Trophoblast cell (in vitro differentiated cells and primary cell): ENCODE results near the gene P3H3.

Experiments
- DNase-seq, 2 donors: peaks; one replicate each; pipeline ENCODE4 v3.0.0-alpha.2; 2016
- H2AFZ ChIP-seq: 2 replicates; pipeline ENCODE4 v1.6.1; 2013; ENCODE audit warnings: low read length, moderate library complexity, mild to moderate bottlenecking; ENCODE audit not compliant: insufficient read depth, poor library complexity
- H2AK5ac ChIP-seq: 2 replicates; pipeline ENCODE4 v1.6.1; 2013; ENCODE audit warnings: mild to moderate bottlenecking, low read length
- H2BK120ac ChIP-seq: 2 replicates; pipeline ENCODE4 v1.6.1; 2013; ENCODE audit warnings: low read length, mild to moderate bottlenecking, moderate library complexity; ENCODE audit not compliant: insufficient read depth, poor library complexity
- H2BK12ac ChIP-seq: 2 replicates; pipeline ENCODE4 v1.6.1; 2013; ENCODE audit warnings: mild to moderate bottlenecking, low read length, moderate library complexity
- H2BK5ac ChIP-seq: 2 replicates; pipeline ENCODE4 v1.6.1; 2013; ENCODE audit warnings: low read length, low read depth, moderate library complexity, mild to moderate bottlenecking; ENCODE audit not compliant: poor library complexity
- H3K14ac ChIP-seq: 2 replicates; pipeline ENCODE4 v1.6.1; 2013; ENCODE audit warnings: mild to moderate bottlenecking, low read length
- H3K18ac ChIP-seq: 2 replicates; pipeline ENCODE4 v1.6.1; 2013; ENCODE audit warnings: mild to moderate bottlenecking, low read length
- H3K23ac ChIP-seq: 2 replicates; pipeline ENCODE4 v1.6.1; 2013; ENCODE audit warnings: low read length
- H3K27ac ChIP-seq: 2 replicates; pipeline ENCODE4 v1.5.1; 2013; ENCODE audit warnings: low read depth, mild to moderate bottlenecking, inconsistent platforms, low read length, moderate library complexity
- H3K27me3 ChIP-seq: 2 replicates; pipeline ENCODE4 v1.6.1; 2013; ENCODE audit warnings: inconsistent platforms, mild to moderate bottlenecking, low read length, moderate library complexity; ENCODE audit not compliant: insufficient read depth
- H3K36me3 ChIP-seq, 2 experiments: 1 replicate in 1 of 2; 2 replicates in 1 of 2; pipeline ENCODE4 v1.6.1; 2013; ENCODE audit warnings: low read length in 2 of 2, mild to moderate bottlenecking in 2 of 2, moderate library complexity in 1 of 2; ENCODE audit not compliant: insufficient read depth in 2 of 2, control insufficient read depth in 1 of 2
- H3K4ac ChIP-seq: 2 replicates; pipeline ENCODE4 v1.6.1; 2013; ENCODE audit warnings: low read depth, mild to moderate bottlenecking, low read length, moderate library complexity
- H3K4me1 ChIP-seq, 2 experiments: 1 replicate in 1 of 2; 2 replicates in 1 of 2; pipeline ENCODE4 v1.6.1; 2013; ENCODE audit warnings: low read length in 2 of 2, mild to moderate bottlenecking in 2 of 2, moderate library complexity in 1 of 2; ENCODE audit not compliant: insufficient read depth in 2 of 2, control insufficient read depth in 1 of 2
- H3K4me2 ChIP-seq: 2 replicates; pipeline ENCODE4 v1.6.1; 2013; ENCODE audit warnings: inconsistent platforms, mild to moderate bottlenecking, low read length, moderate library complexity
- H3K4me3 ChIP-seq: 2 replicates; pipeline ENCODE4 v1.5.1; 2013; ENCODE audit warnings: mild to moderate bottlenecking, low read depth, low read length, inconsistent platforms
- H3K79me1 ChIP-seq: one replicate; pipeline ENCODE4 v1.6.1; 2013; ENCODE audit warnings: low read length
- H3K79me2 ChIP-seq: 2 replicates; pipeline ENCODE4 v1.6.1; 2013; ENCODE audit warnings: low read length, mild to moderate bottlenecking; ENCODE audit not compliant: control insufficient read depth, insufficient read depth, poor library complexity
- H3K9ac ChIP-seq: 2 replicates; pipeline ENCODE4 v1.6.1; 2013; ENCODE audit warnings: mild to moderate bottlenecking, low read length
- H3K9me3 ChIP-seq: 2 replicates; pipeline ENCODE4 v1.6.1; 2013; ENCODE audit warnings: low read depth, mild to moderate bottlenecking, control low read depth, inconsistent platforms, low read length; ENCODE audit not compliant: insufficient read depth
- H4K12ac ChIP-seq: 2 replicates; pipeline ENCODE4 v1.6.1; 2013; ENCODE audit warnings: low read depth, mild to moderate bottlenecking, low read length, moderate library complexity
- H4K8ac ChIP-seq: 2 replicates; pipeline ENCODE4 v1.6.1; 2013; ENCODE audit warnings: low read depth, mild to moderate bottlenecking, low read length, moderate library complexity
- H4K91ac ChIP-seq: one replicate; pipeline ENCODE4 v1.6.1; 2013; ENCODE audit warnings: low read depth, mild to moderate bottlenecking, low read length, moderate library complexity
- WGBS: extraction: QIAGEN DNeasy Blood & Tissue Kit; methylation state at CpG from one replicate; pipeline ENCODE4 v1.1.7; 2013; ENCODE audit warnings: missing lambda C conversion rate; ENCODE audit not compliant: insufficient read length, insufficient coverage; ENCODE audit errors: extremely low coverage; 5-methylcytosine and 5-hydroxymethylcytosine counted together

The P3H3 gene

GRCh38 chr12:6836851-6837250 is 8.6 kb downstream of the P3H3 start:
- peaks cover 46 to 47% of the 10 kb centered on the region in 2 experiments for H3K36me3 ChIP-seq
- no peak overlapping the region for H4K91ac ChIP-seq
- no peaks in the 10 kb centered on the region for H3K79me2 ChIP-seq
- no peak overlapping the region for H2AK5ac ChIP-seq
- H3K18ac ChIP-seq = no peak overlapping the region
- no peak overlapping the region for H2AFZ ChIP-seq
- H3K9me3 ChIP-seq = no peaks in the 10 kb centered on the region
- no peak overlapping the region for H2BK12ac ChIP-seq
- no peaks in the 10 kb centered on the region for H3K27me3 ChIP-seq
- no peak overlapping the region for H2BK120ac ChIP-seq
- no peak overlapping the region for H3K4me2 ChIP-seq
- H3K9ac ChIP-seq = no peak overlapping the region
- no peak overlapping the region for H3K4ac ChIP-seq
- no peak overlapping the region for H2BK5ac ChIP-seq
- no peaks in the 10 kb centered on the region for H3K79me1 ChIP-seq
- H4K8ac ChIP-seq = no peak overlapping the region
- H3K27ac ChIP-seq = no peak overlapping the region
- no CpG with 5 or more reads among the region's 16 CpGs for WGBS
- H4K12ac ChIP-seq = no peak overlapping the region
- no peak for DNase-seq
- no peak overlapping the region for H3K4me3 ChIP-seq
- no peak overlapping the region for H3K23ac ChIP-seq
- no peak overlapping the region for H3K14ac ChIP-seq
- H3K4me1 ChIP-seq = no peaks in the 10 kb centered on the region

DNA sequence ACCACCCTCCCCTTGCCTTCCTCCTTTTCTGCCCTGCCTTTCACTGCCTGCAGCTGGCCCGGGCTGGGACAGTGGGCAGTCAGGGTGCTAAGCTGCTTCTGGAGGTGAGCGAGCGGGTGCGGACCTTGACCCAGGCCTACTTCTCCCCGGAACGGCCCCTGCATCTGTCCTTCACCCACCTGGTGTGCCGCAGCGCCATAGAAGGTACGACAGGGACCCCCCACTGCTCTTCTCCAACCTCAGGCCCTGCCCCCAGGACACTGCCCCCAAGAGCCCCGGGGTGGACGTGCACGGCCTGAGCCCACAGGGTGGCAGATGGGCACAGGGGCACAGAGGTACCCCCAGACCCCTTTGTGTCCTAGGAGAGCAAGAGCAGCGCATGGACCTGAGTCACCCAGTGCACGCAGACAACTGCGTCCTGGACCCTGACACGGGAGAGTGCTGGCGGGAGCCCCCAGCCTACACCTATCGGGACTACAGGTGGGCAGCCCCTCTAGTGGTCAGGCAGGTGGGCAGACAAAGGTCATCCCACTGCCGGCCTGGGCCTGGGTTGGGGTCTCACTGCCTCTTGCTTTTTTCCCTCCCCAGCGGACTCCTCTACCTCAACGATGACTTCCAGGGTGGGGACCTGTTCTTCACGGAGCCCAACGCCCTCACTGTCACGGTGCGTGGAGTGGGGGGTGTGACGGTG is 9.3 kb downstream of the P3H3 start:
- Histone ChIP-seq H2AK5ac (no peak overlapping the region), H2BK120ac (no peak overlapping the region), H4K8ac (no peak overlapping the region), H3K36me3 (peaks cover 43% of the 10 kb centered on the region in 2 experiments), H4K91ac (no peak overlapping the region), H3K79me1 (no peaks in the 10 kb centered on the region), H2BK12ac (no peak overlapping the region), H3K4ac (no peak overlapping the region), H3K14ac (no peak overlapping the region), H2AFZ (no peak overlapping the region), H3K4me1 (no peaks in the 10 kb centered on the region), H3K79me2 (no peaks in the 10 kb centered on the region), H3K23ac (no peak overlapping the region), H3K27me3 (no peaks in the 10 kb centered on the region), H3K4me2 (no peak overlapping the region), H4K12ac (no peak overlapping the region), H2BK5ac (no peak overlapping the region), H3K9me3 (no peaks in the 10 kb centered on the region), H3K27ac (no peak overlapping the region), H3K4me3 (no peak overlapping the region), H3K9ac (no peak overlapping the region), H3K18ac (no peak overlapping the region)
- WGBS = no CpG with 5 or more reads among the region's 26 CpGs
- DNase-seq = no peak

DNA sequence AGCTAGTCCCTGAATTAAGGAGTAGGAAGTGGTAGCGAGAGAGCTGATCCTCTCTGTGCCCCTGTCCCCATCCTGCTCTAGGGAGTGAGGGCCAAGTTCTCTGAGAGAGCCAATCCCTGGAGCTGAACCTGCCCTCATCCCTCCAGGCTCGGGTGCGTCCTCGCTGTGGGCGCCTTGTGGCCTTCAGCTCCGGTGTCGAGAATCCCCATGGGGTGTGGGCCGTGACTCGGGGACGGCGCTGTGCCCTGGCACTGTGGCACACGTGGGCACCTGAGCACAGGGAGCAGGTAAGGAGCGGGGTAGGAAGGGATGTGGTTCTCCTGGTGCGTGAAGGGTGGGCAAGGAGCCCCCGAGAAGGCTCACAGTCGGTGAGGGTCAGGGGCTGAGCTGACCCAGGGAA is 10.6 kb downstream of the P3H3 start:
- Histone ChIP-seq H3K23ac (no peak overlapping the region), H2BK5ac (no peak overlapping the region), H3K14ac (no peak overlapping the region), H2AFZ (no peak overlapping the region), H3K4ac (no peak overlapping the region), H3K36me3 (peaks cover 37 to 46% of the 10 kb centered on the region in 2 experiments), H3K9me3 (no peaks in the 10 kb centered on the region), H3K79me2 (no peaks in the 10 kb centered on the region), H4K91ac (no peak overlapping the region), H4K8ac (no peak overlapping the region), H3K4me2 (no peak overlapping the region), H4K12ac (no peak overlapping the region), H3K27me3 (no peaks in the 10 kb centered on the region), H3K27ac (no peak overlapping the region), H2BK120ac (no peak overlapping the region), H2AK5ac (no peak overlapping the region), H3K9ac (no peak overlapping the region), H3K18ac (no peak overlapping the region), H3K4me1 (no peaks in the 10 kb centered on the region), H3K4me3 (no peak overlapping the region), H3K79me1 (no peaks in the 10 kb centered on the region), H2BK12ac (no peak overlapping the region)
- no CpG with 5 or more reads among the region's 16 CpGs for WGBS
- no peak for DNase-seq

GRCh38 chr12:6839482-6840201 is 11.4 kb downstream of the P3H3 start:
- H4K91ac ChIP-seq = no peak overlapping the region
- peaks cover 36 to 48% of the 10 kb centered on the region in 2 experiments for H3K36me3 ChIP-seq
- no peak overlapping the region for H2BK120ac ChIP-seq
- no peak overlapping the region for H3K4ac ChIP-seq
- H3K9ac ChIP-seq = no peak overlapping the region
- no peak overlapping the region for H2AFZ ChIP-seq
- H3K9me3 ChIP-seq = no peaks in the 10 kb centered on the region
- no peak overlapping the region for H4K8ac ChIP-seq
- no peak overlapping the region for H3K4me2 ChIP-seq
- H3K27ac ChIP-seq = no peak overlapping the region
- no peaks in the 10 kb centered on the region for H3K79me1 ChIP-seq
- H2BK12ac ChIP-seq = no peak overlapping the region
- H4K12ac ChIP-seq = no peak overlapping the region
- no peak overlapping the region for H3K18ac ChIP-seq
- no peaks in the 10 kb centered on the region for H3K4me1 ChIP-seq
- no peak overlapping the region for H2AK5ac ChIP-seq
- H3K79me2 ChIP-seq = no peaks in the 10 kb centered on the region
- H3K4me3 ChIP-seq = no peak overlapping the region
- no peaks in the 10 kb centered on the region for H3K27me3 ChIP-seq
- H3K14ac ChIP-seq = no peak overlapping the region
- no peak overlapping the region for H3K23ac ChIP-seq
- no peak for DNase-seq
- WGBS = no CpG with 5 or more reads among the region's 10 CpGs
- H2BK5ac ChIP-seq = no peak overlapping the region
